Chondrocyte (in vitro differentiated cells): ENCODE results near the gene EMX2. TPM values are rescaled to one million over a fixed set of nuclear protein-coding genes. Genes with fewer than 3 reads are reported as not detected.

Experiments used
- DNase-seq: peaks from one replicate; pipeline ENCODE4 v3.0.0; 2021; ENCODE audit warnings: mixed read lengths, low spot score
- H3K27ac Mint-ChIP-seq: one replicate; pipeline ENCODE4 v1.8.0; 2021; ENCODE audit warnings: mild to moderate bottlenecking, moderate library complexity, mixed read lengths; ENCODE audit not compliant: unreplicated experiment
- H3K27me3 Mint-ChIP-seq: 2 replicates; pipeline ENCODE4 v1.8.0; 2021; ENCODE audit warnings: low read depth, mixed read lengths
- H3K36me3 Mint-ChIP-seq: 2 replicates; pipeline ENCODE4 v1.8.0; 2021; ENCODE audit warnings: low read depth, mixed read lengths
- H3K4me1 Mint-ChIP-seq: 2 replicates; pipeline ENCODE4 v1.8.0; 2021; ENCODE audit warnings: low read depth, mild to moderate bottlenecking, mixed read lengths
- H3K4me3 Mint-ChIP-seq: one replicate; pipeline ENCODE4 v1.8.0; 2021; ENCODE audit warnings: mild to moderate bottlenecking, moderate library complexity, mixed read lengths; ENCODE audit not compliant: unreplicated experiment
- H3K9me3 Mint-ChIP-seq: 2 replicates; pipeline ENCODE4 v1.8.0; 2021; ENCODE audit warnings: low read depth, mixed read lengths
- CTCF ChIP-seq: fragments of 200-600 bp; sonication (generic); IDR thresholded peaks from 2 replicates; pipeline ENCODE4 v1.5.0; 2021; ENCODE audit warnings: antibody characterized with exemption, mild to moderate bottlenecking, moderate library complexity
- total RNA-seq: library from RNA; stranded (reverse); gene quantifications from 3 replicates; pipeline ENCODE4 v1.2.1, GENCODE V29; 2021

The EMX2 gene
- total RNA-seq, 1 donor from 2014 or later = not detected

DNA sequence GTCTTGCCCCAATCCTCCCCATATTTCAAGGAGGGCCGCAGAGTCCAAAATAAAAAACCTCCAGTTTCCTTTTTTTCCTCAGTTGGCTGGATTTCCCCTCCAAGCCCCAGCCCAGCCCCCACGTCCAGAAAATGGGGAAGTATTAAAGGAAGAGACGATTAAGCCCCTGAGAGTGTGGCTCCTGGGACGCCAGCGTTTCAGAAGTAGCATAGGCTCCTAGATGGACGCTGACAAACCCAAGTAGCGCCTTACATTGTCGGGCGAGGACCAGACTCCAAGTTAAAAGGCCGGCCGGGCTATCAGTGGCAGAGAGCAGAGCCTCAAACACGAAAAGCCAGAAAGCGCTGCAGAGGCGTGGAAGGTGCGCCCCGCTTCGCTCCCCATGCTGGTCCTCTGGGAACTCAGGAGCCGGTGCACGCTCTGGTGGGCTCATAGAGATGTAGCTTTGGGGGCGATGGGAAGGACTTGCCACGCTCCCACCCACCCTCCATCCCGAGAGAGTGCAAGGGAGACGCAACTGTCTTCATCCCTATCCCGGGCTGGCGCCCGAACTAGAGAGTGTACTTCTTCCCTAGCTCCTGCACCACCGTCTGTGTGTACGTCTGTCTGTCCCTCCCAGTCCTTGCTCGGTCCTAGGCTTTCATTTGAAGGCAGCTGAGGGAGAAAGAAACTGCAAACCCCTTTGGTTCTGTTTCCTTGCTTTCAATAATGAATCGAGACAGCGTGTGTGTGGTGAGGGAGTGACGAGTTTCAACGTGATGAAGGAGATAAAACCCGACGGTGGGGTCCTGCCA, 6.3 kb upstream of the EMX2 start:
- Mint-ChIP-seq H3K27me3 (peaks cover 65% of the 10 kb centered on the region), H3K4me1 (peaks cover 18% of the 10 kb centered on the region), H3K36me3 (no peaks in the 10 kb centered on the region), H3K27ac (no peak overlapping the region), H3K4me3 (no peak overlapping the region), H3K9me3 (no peaks in the 10 kb centered on the region)
- no peak for TF ChIP-seq CTCF
- DNase-seq = no peak

GRCh38 chr10:117536866-117537435, 5.6 kb upstream of the EMX2 start:
- no peak for TF ChIP-seq CTCF
- Mint-ChIP-seq H3K27me3 (peaks cover 62% of the 10 kb centered on the region), H3K4me3 (no peak overlapping the region), H3K36me3 (no peaks in the 10 kb centered on the region), H3K4me1 (peaks cover 21% of the 10 kb centered on the region), H3K27ac (no peak overlapping the region), H3K9me3 (no peaks in the 10 kb centered on the region)
- DNase-seq = no peak

- DNase-seq = no peak
- no peaks in the 10 kb centered on the region for H3K9me3 Mint-ChIP-seq
- TF ChIP-seq CTCF = peak; percentile 93
- no peak overlapping the region for H3K27ac Mint-ChIP-seq
- H3K27me3 Mint-ChIP-seq = peaks cover 57% of the 10 kb centered on the region
- peaks cover 22% of the 10 kb centered on the region for H3K4me1 Mint-ChIP-seq
- H3K36me3 Mint-ChIP-seq = no peaks in the 10 kb centered on the region
- peak overlapping the region; percentile 12 for H3K4me3 Mint-ChIP-seq
Observed at GRCh38 chr10:117537436-117537903, 5.1 kb upstream of the EMX2 start.

DNA sequence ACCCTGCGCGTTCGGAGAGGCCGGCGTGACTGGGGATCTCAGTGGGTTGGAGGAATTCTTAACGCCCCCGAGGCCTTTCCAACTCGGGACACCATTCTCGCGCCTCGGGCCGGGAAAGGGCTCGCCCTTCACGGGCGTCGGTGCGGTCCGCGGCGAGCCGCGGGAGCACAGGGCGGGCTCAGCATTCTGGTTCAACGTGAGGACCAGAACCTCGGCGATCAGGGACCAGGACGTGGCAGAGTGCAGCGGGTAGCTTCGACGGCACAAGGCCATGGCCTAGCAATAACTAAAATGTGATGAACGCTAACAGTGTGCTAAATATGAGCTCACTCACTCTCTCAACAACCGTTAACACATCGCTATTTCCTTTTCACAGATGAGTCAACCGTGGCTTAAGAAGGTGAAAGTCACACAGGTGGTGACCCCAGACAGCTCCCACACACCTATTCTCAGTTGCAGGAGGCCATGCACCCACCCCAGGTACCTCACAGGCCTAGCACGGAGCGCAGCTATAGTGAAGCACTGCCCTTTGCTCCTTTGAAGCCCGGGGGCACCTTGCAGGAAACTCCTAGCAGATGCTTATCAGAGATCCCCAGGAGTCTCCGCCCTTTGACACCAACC, 4.5 kb upstream of the EMX2 start:
- Mint-ChIP-seq H3K27me3 (peaks cover 54% of the 10 kb centered on the region), H3K27ac (no peak overlapping the region), H3K4me1 (peaks cover 24% of the 10 kb centered on the region), H3K36me3 (no peaks in the 10 kb centered on the region), H3K9me3 (no peaks in the 10 kb centered on the region), H3K4me3 (peak overlapping the region; percentile 12)
- no peak for DNase-seq
- TF ChIP-seq CTCF = peak; percentile 51

- H3K4me3 Mint-ChIP-seq = no peak overlapping the region
- H3K27me3 Mint-ChIP-seq = peaks cover 51% of the 10 kb centered on the region
- H3K27ac Mint-ChIP-seq = no peak overlapping the region
- no peaks in the 10 kb centered on the region for H3K36me3 Mint-ChIP-seq
- no peak for TF ChIP-seq CTCF
- no peaks in the 10 kb centered on the region for H3K9me3 Mint-ChIP-seq
- peaks cover 36% of the 10 kb centered on the region for H3K4me1 Mint-ChIP-seq
- DNase-seq = no peak
Observed at GRCh38 chr10:117539361-117539773, 3.2 kb upstream of the EMX2 start.
